ENCODE results near the gene KCTD16.

KCTD16 gene

DNA sequence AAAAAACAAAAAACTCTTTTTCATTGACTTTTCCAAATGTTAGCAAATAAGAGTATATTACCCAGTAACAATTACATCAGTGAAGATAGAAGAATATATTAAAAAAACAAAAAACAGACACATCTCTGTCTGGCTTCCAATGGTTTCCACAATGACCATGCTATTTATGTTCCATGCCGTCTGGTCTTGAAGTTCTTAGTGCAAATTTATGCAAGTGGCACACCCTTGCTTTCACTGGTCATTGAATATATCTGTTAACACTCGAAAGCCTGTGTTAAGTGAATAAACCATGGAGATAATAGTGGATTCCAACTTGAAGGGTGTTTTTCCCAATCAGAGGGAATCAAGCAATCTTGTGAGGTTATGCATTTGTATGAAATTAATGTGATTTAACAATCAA is 291.9 kb downstream of the KCTD16 start:
- WGBS (ENCODE audit: extremely low coverage, insufficient coverage, low lambda C conversion rate): no CpG with 5 or more reads among the region's 2 CpGs
- Histone ChIP-seq H3K4me1 (ENCODE audit: control insufficient read depth, low read depth, low read length) (no peaks in the 10 kb centered on the region), H2BK5ac (ENCODE audit: low read length) (no peak overlapping the region)

GRCh38 chr5:144463481-144464223 is 293.0 kb downstream of the KCTD16 start:
- Histone ChIP-seq H3K79me2 (ENCODE audit: control insufficient read depth, insufficient read depth, low read length) (no peaks in the 10 kb centered on the region), H3K36me3 (ENCODE audit: control insufficient read depth, insufficient read depth, low read length) (no peaks in the 10 kb centered on the region), H4K8ac (ENCODE audit: low read depth, low read length) (no peak overlapping the region), H3K79me1 (ENCODE audit: low read length) (no peaks in the 10 kb centered on the region), H3K27me3 (ENCODE audit: insufficient read depth, low read length, poor library complexity) (no peaks in the 10 kb centered on the region), H3K4ac (ENCODE audit: low read depth, low read length) (no peak overlapping the region), H3K56ac (ENCODE audit: low read length) (no peak overlapping the region), H3K27ac (ENCODE audit: low read depth, low read length) (no peak overlapping the region), H2BK5ac (ENCODE audit: low read length) (no peak overlapping the region), H3K4me2 (ENCODE audit: low read length) (no peak overlapping the region), H3K4me3 (ENCODE audit: low read length) (no peak overlapping the region), H3K9ac (ENCODE audit: low read length) (no peak overlapping the region), H4K5ac (ENCODE audit: low read length) (no peak overlapping the region), H2BK120ac (ENCODE audit: low read depth, low read length) (no peak overlapping the region), H2AK5ac (ENCODE audit: low read length) (no peak overlapping the region), H3K23ac (ENCODE audit: low read length) (no peak overlapping the region), H3K18ac (ENCODE audit: low read length) (no peak overlapping the region), H2BK15ac (replicated peaks; ENCODE audit: low read depth) (peak overlapping the region; percentile 98), H3K4me1 (ENCODE audit: control insufficient read depth, low read depth, low read length) (peaks cover 3% of the 10 kb centered on the region)
- WGBS (ENCODE audit: extremely low coverage, insufficient coverage, low lambda C conversion rate): no CpG with 5 or more reads among the region's 3 CpGs
- no peak for DNase-seq

More for the DNA sequence above, 291.9 kb downstream of the KCTD16 start:
- no peaks in the 10 kb centered on the region for H3K79me2 ChIP-seq (ENCODE audit: control insufficient read depth, insufficient read depth, low read length)
- H3K9ac ChIP-seq (ENCODE audit: low read length): no peak overlapping the region
- H4K8ac ChIP-seq (ENCODE audit: low read depth, low read length): no peak overlapping the region
- DNase-seq: no peak
- H3K18ac ChIP-seq (ENCODE audit: low read length): no peak overlapping the region
- no peak overlapping the region for H3K4me3 ChIP-seq (ENCODE audit: low read length)
- H3K27me3 ChIP-seq (ENCODE audit: insufficient read depth, low read length, poor library complexity): no peaks in the 10 kb centered on the region
- no peaks in the 10 kb centered on the region for H3K79me1 ChIP-seq (ENCODE audit: low read length)
- H3K56ac ChIP-seq (ENCODE audit: low read length): no peak overlapping the region
- H3K36me3 ChIP-seq (ENCODE audit: control insufficient read depth, insufficient read depth, low read length): no peaks in the 10 kb centered on the region
- H3K4ac ChIP-seq (ENCODE audit: low read depth, low read length): no peak overlapping the region
- no peak overlapping the region for H3K23ac ChIP-seq (ENCODE audit: low read length)
- H2AK5ac ChIP-seq (ENCODE audit: low read length): no peak overlapping the region
- no peak overlapping the region for H2BK15ac ChIP-seq (replicated peaks; ENCODE audit: low read depth)
- H4K5ac ChIP-seq (ENCODE audit: low read length): no peak overlapping the region
- no peak overlapping the region for H2BK120ac ChIP-seq (ENCODE audit: low read depth, low read length)
- no peak overlapping the region for H3K27ac ChIP-seq (ENCODE audit: low read depth, low read length)
- no peak overlapping the region for H3K4me2 ChIP-seq (ENCODE audit: low read length)

DNA sequence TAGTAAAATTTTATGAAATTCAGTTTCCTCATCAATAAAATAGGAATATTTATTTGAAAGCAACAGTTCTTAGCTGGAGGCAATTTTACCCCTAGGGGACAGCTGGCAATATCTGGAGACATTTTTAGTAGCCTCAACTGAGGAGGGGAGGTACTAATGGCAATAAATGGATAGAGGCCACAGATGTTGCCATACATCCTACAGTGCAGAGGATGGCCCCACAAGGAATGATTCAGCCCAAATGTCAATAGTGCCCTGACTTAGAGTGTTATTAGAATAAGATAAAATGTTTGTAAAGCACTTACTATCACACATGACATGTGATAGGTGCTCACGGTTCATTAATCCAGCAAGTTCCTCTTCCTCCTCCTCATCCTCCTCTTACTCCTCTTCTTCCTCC is 293.6 kb downstream of the KCTD16 start:
- Histone ChIP-seq H3K18ac (ENCODE audit: low read length) (no peak overlapping the region), H3K4me1 (ENCODE audit: control insufficient read depth, low read depth, low read length) (peaks cover 3% of the 10 kb centered on the region), H3K4me2 (ENCODE audit: low read length) (no peak overlapping the region), H3K27me3 (ENCODE audit: insufficient read depth, low read length, poor library complexity) (no peaks in the 10 kb centered on the region), H3K79me2 (ENCODE audit: control insufficient read depth, insufficient read depth, low read length) (no peaks in the 10 kb centered on the region), H2BK5ac (ENCODE audit: low read length) (no peak overlapping the region), H2AK5ac (ENCODE audit: low read length) (no peak overlapping the region), H3K9ac (ENCODE audit: low read length) (no peak overlapping the region), H2BK120ac (ENCODE audit: low read depth, low read length) (no peak overlapping the region), H2BK15ac (replicated peaks; ENCODE audit: low read depth) (no peak overlapping the region), H4K8ac (ENCODE audit: low read depth, low read length) (no peak overlapping the region), H4K5ac (ENCODE audit: low read length) (no peak overlapping the region), H3K36me3 (ENCODE audit: control insufficient read depth, insufficient read depth, low read length) (no peaks in the 10 kb centered on the region), H3K4me3 (ENCODE audit: low read length) (no peak overlapping the region), H3K27ac (ENCODE audit: low read depth, low read length) (no peak overlapping the region), H3K56ac (ENCODE audit: low read length) (no peak overlapping the region), H3K79me1 (ENCODE audit: low read length) (no peaks in the 10 kb centered on the region), H3K23ac (ENCODE audit: low read length) (no peak overlapping the region), H3K4ac (ENCODE audit: low read depth, low read length) (no peak overlapping the region)
- WGBS (ENCODE audit: extremely low coverage, insufficient coverage, low lambda C conversion rate): no CpG with 5 or more reads among the region's 1 CpG
- no peak for DNase-seq

GRCh38 chr5:144465441-144465840 is 294.8 kb downstream of the KCTD16 start:
- Histone ChIP-seq H3K4me3 (ENCODE audit: low read length) (no peak overlapping the region), H4K8ac (ENCODE audit: low read depth, low read length) (no peak overlapping the region), H3K27me3 (ENCODE audit: insufficient read depth, low read length, poor library complexity) (no peaks in the 10 kb centered on the region), H3K79me2 (ENCODE audit: control insufficient read depth, insufficient read depth, low read length) (no peaks in the 10 kb centered on the region), H3K18ac (ENCODE audit: low read length) (no peak overlapping the region), H4K5ac (ENCODE audit: low read length) (no peak overlapping the region), H2AK5ac (ENCODE audit: low read length) (no peak overlapping the region), H3K23ac (ENCODE audit: low read length) (no peak overlapping the region), H3K56ac (ENCODE audit: low read length) (no peak overlapping the region), H3K4ac (ENCODE audit: low read depth, low read length) (no peak overlapping the region), H3K9ac (ENCODE audit: low read length) (no peak overlapping the region), H3K36me3 (ENCODE audit: control insufficient read depth, insufficient read depth, low read length) (no peaks in the 10 kb centered on the region), H2BK120ac (ENCODE audit: low read depth, low read length) (no peak overlapping the region), H3K27ac (ENCODE audit: low read depth, low read length) (no peak overlapping the region), H2BK15ac (replicated peaks; ENCODE audit: low read depth) (no peak overlapping the region), H2BK5ac (ENCODE audit: low read length) (no peak overlapping the region), H3K4me2 (ENCODE audit: low read length) (no peak overlapping the region), H3K79me1 (ENCODE audit: low read length) (no peaks in the 10 kb centered on the region), H3K4me1 (ENCODE audit: control insufficient read depth, low read depth, low read length) (peaks cover 3% of the 10 kb centered on the region)
- no peak for DNase-seq
- WGBS (ENCODE audit: extremely low coverage, insufficient coverage, low lambda C conversion rate): no CpG with 5 or more reads among the region's 4 CpGs

DNA sequence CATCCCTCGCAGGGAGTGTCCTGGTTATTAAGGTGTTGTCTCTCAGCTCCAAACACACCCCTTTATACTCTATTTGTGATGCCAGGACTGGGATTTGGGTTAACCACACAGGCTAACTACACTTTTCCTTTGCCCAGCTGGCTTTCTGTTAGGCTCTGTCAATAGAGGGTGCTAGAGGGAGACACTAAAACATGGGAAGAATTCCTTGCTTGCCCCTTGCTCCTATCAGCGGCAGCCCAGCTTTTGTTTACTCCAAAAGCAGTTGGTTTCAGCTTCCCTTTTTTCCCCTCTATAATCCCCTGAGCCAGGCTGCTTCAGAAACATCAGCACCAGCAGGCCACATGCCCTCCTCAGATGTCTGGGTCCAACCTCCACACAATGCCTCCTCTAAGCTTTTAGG is 297.1 kb downstream of the KCTD16 start:
- no peak overlapping the region for H2BK15ac ChIP-seq (replicated peaks; ENCODE audit: low read depth)
- H3K23ac ChIP-seq (ENCODE audit: low read length): no peak overlapping the region
- DNase-seq: peak; percentile 90
- H3K27me3 ChIP-seq (ENCODE audit: insufficient read depth, low read length, poor library complexity): no peaks in the 10 kb centered on the region
- peaks cover 3% of the 10 kb centered on the region for H3K4me1 ChIP-seq (ENCODE audit: control insufficient read depth, low read depth, low read length)
- no peak overlapping the region for H3K18ac ChIP-seq (ENCODE audit: low read length)
- no peak overlapping the region for H3K4me2 ChIP-seq (ENCODE audit: low read length)
- H3K27ac ChIP-seq (ENCODE audit: low read depth, low read length): no peak overlapping the region
- H4K5ac ChIP-seq (ENCODE audit: low read length): no peak overlapping the region
- H4K8ac ChIP-seq (ENCODE audit: low read depth, low read length): no peak overlapping the region
- H3K79me2 ChIP-seq (ENCODE audit: control insufficient read depth, insufficient read depth, low read length): no peaks in the 10 kb centered on the region
- no peak overlapping the region for H3K4ac ChIP-seq (ENCODE audit: low read depth, low read length)
- no peak overlapping the region for H2AK5ac ChIP-seq (ENCODE audit: low read length)
- H3K79me1 ChIP-seq (ENCODE audit: low read length): no peaks in the 10 kb centered on the region
- no peak overlapping the region for H3K4me3 ChIP-seq (ENCODE audit: low read length)
- H2BK120ac ChIP-seq (ENCODE audit: low read depth, low read length): no peak overlapping the region
- H2BK5ac ChIP-seq (ENCODE audit: low read length): no peak overlapping the region
- no peak overlapping the region for H3K9ac ChIP-seq (ENCODE audit: low read length)
- WGBS (ENCODE audit: extremely low coverage, insufficient coverage, low lambda C conversion rate): no CpG with 5 or more reads among the region's 2 CpGs
- peak overlapping the region; percentile 56 for H3K56ac ChIP-seq (ENCODE audit: low read length)
- H3K36me3 ChIP-seq (ENCODE audit: control insufficient read depth, insufficient read depth, low read length): no peaks in the 10 kb centered on the region

DNA sequence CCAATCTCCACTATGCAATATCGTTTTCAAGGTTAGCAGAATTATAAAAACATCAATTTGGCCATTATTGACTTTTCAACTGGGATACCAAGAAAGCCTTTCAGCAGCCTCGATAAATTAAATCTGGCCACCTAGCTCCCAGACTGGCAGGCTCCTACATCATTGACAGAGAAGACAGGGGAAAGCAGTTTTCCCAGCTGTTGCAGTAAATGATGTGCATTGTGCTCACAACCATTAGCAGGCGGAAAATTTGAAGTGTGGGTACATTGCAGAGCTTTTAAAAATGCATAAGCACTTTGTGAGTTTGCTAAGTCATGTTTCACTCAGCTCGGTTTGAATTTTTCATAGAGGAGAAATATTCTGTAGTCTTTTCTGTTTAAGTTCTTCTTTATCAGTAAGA is 297.9 kb downstream of the KCTD16 start:
- H3K4me1 ChIP-seq (ENCODE audit: control insufficient read depth, low read depth, low read length): peaks cover 3% of the 10 kb centered on the region
- no peak overlapping the region for H2BK120ac ChIP-seq (ENCODE audit: low read depth, low read length)
- H3K36me3 ChIP-seq (ENCODE audit: control insufficient read depth, insufficient read depth, low read length): no peaks in the 10 kb centered on the region
- no peaks in the 10 kb centered on the region for H3K79me2 ChIP-seq (ENCODE audit: control insufficient read depth, insufficient read depth, low read length)
- H3K18ac ChIP-seq (ENCODE audit: low read length): peak overlapping the region; percentile 86
- H4K5ac ChIP-seq (ENCODE audit: low read length): no peak overlapping the region
- H3K4me2 ChIP-seq (ENCODE audit: low read length): no peak overlapping the region
- no peak overlapping the region for H4K8ac ChIP-seq (ENCODE audit: low read depth, low read length)
- no peak overlapping the region for H3K27ac ChIP-seq (ENCODE audit: low read depth, low read length)
- H3K4me3 ChIP-seq (ENCODE audit: low read length): no peak overlapping the region
- no peaks in the 10 kb centered on the region for H3K79me1 ChIP-seq (ENCODE audit: low read length)
- no peak for DNase-seq
- H3K27me3 ChIP-seq (ENCODE audit: insufficient read depth, low read length, poor library complexity): no peaks in the 10 kb centered on the region
- H2AK5ac ChIP-seq (ENCODE audit: low read length): no peak overlapping the region
- no peak overlapping the region for H3K4ac ChIP-seq (ENCODE audit: low read depth, low read length)
- WGBS (ENCODE audit: extremely low coverage, insufficient coverage, low lambda C conversion rate): no CpG with 5 or more reads among the region's 4 CpGs
- H3K9ac ChIP-seq (ENCODE audit: low read length): no peak overlapping the region
- H2BK5ac ChIP-seq (ENCODE audit: low read length): no peak overlapping the region
- H3K23ac ChIP-seq (ENCODE audit: low read length): no peak overlapping the region
- no peak overlapping the region for H2BK15ac ChIP-seq (replicated peaks; ENCODE audit: low read depth)
- H3K56ac ChIP-seq (ENCODE audit: low read length): no peak overlapping the region

All from mesendoderm (in vitro differentiated cells).